GM21381 (cell line): ENCODE data around the gene TTC31.
A peak's percentile ranks its signal among the peaks of the same experiment; 100 is the strongest.

Experiments used
- ATAC-seq: cut with Tn5 transposase; IDR thresholded peaks from one replicate; pipeline ENCODE4 v1.9.1; 2021; ENCODE audit warnings: mild to moderate bottlenecking, moderate library complexity; ENCODE audit not compliant: unreplicated experiment

The TTC31 gene

DNA sequence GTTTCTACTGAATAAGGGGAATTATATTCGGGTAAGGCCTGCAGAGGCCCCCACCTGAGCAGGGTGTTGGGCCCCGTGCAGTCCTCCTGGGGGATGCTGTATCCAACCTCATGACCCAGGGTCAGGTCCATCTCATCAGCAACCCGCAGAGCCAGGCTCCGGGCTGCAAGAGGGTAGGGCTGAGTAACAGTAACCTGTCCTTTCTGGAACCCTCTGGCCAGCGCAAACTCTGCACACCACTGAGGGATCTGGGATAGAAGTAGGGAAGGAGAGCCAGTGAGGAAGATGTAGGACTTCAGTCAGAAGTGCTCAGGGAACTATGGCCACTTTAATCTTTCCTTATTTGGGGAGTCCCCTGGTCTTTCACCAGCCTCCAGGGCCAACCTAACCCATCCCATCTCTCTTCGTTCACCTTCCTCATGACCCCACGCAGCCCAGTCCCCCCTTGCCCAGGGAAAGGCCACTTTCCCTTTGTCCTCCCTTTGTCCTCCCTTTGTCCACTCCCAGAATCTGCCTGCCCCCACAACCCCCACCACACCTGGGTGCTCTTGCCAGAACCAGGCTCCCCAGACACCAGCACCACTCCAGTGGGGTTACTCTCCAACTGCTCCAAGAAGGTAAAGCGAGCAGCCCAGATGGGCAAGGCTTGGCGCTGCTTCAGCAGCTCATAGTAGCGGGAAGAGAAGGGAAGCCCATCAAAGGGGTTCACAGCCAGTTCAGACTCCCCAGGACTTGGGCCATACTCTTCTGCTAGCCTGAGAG is 42.3 kb downstream of the TTC31 start:
- no peak for ATAC-seq

DNA sequence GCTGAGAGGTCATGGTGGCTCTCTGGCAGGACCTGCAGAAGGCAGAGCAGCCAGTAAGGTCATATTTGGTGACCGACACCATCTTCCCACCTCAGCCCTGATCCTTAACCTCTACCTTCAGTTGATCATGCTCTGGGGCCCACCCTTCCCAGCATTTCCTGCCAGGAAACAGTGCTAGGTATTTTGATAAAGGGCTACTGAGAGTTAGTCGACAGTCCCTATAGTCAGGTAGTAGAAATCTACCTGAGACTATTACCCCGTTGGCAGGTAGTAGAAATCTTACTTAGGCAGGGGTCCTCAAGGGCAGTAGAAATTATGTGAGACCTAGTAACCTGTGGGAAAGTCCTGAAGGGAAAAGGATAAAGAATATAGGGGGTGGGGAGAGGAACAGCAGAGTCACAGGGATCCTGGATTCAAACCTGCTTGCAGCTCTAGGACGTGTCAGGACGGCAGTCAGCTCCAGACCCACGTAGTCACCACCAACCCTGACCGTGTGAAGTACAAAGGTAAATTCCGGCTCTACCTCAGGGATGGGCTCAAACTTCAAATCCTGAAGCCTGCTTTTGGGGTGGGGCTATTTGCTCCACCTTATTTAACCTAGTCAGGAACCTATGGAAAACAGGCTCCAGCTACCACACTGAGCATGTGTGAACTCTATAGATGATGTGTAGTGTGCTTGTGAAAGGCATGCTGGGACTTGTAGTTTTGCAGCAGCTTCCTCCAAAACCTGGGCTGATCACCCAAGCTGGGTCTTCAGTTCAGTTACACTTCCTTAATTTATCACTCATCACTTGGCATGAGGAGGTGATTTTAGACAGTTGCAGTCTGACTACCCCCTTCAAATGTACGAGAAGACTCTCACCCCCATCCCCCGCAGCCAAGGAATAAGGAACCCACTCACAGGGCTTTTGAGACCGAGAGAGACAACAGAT is 43.1 kb downstream of the TTC31 start, which contains the start of gene DQX1:
DQX1 (minus strand) TSS at position 515 of the 932 bp plus-strand sequence; CDS start at position 13, 502 bp downstream.
- ATAC-seq, result no peak

DNA sequence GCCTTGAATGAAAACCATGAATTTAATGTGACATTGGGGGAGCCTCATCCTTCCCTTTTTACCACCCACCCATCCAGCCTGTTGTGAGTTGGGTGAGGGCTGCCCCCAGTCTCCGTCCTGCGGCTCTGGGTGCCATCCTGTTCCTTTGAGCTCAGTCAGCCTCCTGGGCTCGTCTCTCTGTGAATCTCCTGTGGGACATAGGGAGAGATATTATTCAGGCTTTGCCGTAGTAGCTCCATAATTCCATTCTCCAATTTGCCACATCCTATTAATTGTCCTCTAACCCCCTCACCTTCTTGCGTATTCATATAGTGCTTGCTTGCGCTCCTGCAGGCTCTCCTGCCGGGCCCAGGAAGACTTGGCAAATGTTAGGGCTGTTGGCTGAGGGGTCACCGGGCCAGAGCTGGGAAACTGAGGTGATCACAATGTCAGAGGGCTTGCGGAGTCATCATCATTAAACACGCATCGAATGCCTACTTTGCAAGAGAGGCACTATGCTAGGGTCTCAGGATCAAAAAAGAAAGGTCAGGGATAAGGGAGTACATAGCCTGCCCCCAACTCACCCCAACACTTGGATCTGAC is 43.9 kb downstream of the TTC31 start:
- no peak for ATAC-seq

DNA sequence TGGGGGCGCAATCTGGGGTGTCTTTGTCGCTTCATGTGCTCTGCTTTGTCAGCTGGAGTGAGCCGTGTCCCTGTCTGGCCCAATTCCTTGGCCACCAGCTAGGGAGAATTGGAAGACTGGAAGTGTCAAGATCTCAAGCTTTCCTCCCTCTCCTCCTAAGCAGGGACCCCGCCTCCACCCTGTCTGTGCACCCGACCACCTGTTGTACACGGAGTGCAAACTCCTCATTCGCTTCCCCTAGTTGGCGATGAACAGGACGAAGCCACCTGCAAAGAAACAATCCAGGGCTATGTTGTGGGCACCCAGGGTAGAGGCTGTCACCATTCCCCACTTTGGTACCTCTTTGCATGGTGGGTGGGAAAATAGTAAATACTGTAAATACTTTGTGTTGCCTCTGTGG is 44.9 kb downstream of the TTC31 start:
- no peak for ATAC-seq

DNA sequence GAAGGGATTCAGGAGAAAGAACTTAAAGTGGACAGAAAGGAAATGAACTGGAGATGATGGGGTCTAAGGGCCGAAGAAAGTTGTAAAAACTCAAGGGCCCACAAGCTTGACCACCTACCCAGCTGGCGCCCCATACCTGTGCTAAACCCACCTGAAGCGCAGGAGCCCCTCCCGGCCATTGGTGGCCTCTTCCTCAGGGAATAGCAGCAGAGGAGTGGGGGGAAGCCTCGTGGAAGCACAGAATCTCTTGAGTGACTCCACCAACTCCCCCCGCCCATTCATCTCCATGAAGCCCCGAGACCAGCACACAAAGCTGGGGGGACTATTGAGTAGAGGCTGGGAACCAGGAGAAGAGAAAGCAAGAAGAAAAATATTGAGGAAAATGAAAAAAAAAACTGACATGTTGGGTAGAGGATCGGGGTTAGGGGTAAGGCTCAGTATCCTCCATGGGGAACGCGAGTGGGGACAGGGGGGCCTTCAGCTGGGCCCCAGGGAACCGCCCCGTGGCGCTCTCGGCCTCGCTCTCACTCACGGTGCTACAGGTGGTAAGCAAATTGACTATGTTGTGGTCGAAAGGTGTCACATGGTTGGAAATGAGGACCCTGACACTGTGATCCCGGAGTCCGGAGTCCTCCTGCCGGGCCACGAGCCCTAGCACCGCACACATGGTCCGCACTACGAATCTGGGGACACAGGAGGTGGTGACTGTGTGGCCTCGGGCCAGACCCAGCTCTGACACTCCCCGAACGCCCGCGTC is 45.9 kb downstream of the TTC31 start:
- peak; percentile 6 for ATAC-seq

DNA sequence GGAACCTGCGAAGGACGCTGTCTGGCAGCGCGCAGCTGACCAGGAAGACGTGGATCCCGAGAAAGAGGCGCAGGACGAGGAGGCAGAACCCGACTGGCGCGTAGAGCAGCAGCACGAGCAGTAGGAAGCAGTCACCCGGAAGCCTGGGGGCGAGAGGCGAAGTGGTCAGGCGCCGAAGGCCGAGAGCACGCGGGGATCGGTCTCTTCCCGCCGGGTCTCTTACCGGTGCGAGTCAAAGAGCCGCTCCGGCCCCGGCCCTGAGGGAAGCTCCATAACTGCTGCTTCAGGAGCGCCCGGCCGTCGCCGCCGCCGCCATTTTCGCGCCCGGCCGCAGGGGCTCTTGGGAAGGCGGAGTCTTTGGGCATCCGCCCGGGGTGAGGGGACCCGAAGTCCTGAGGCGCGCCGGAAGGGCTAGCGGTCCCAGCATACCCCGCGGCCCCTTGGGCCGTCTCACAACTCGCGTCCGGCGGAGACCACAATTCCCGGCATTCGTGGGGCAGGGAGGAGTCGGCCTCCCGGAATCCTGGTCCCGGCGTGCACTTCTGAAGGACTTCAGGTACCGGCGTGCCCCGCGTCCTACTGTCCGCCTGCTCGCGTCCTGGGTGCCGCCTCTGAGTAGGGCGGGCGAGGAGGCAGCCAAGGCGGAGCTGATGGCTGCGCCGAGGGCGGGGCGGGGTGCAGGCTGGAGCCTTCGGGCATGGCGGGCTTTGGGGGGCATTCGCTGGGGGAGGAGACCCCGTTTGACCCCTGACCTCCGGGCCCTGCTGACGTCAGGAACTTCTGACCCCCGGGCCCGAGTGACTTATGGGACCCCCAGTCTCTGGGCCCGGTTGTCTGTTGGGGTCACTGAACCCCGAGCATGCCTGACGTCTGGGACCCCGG is 46.7 kb downstream of the TTC31 start, which contains the start of the genes AUP1 and HTRA2:
AUP1 (minus strand) TSS at position 350 of the 882 bp plus-strand sequence; CDS start at position 273, 77 bp downstream.
HTRA2 (plus strand) TSS at position 577 of the 882 bp plus-strand sequence; CDS start at position 651, 74 bp downstream.
- peak; percentile 80 for ATAC-seq

DNA sequence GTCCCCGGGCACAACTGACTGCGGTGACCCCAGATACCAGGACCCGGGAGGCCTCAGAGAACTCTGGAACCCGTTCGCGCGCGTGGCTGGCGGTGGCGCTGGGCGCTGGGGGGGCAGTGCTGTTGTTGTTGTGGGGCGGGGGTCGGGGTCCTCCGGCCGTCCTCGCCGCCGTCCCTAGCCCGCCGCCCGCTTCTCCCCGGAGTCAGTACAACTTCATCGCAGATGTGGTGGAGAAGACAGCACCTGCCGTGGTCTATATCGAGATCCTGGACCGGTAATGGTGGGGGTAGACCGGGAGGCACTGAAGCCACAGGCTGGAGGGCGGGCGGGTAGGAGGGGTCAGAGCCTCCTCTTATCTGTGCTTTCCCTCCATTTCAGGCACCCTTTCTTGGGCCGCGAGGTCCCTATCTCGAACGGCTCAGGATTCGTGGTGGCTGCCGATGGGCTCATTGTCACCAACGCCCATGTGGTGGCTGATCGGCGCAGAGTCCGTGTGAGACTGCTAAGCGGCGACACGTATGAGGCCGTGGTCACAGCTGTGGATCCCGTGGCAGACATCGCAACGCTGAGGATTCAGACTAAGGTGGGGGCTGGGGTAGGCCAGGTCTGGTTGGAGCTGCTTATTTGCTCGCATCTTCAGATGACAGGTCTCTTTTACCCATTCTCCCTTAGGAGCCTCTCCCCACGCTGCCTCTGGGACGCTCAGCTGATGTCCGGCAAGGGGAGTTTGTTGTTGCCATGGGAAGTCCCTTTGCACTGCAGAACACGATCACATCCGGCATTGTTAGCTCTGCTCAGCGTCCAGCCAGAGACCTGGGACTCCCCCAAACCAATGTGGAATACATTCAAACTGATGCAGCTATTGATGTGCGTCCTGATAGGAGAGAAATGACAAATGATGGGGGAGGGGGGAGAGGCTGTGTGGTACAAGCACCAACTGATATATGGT is 47.6 kb downstream of the TTC31 start:
- ATAC-seq, result peak; percentile 27

DNA sequence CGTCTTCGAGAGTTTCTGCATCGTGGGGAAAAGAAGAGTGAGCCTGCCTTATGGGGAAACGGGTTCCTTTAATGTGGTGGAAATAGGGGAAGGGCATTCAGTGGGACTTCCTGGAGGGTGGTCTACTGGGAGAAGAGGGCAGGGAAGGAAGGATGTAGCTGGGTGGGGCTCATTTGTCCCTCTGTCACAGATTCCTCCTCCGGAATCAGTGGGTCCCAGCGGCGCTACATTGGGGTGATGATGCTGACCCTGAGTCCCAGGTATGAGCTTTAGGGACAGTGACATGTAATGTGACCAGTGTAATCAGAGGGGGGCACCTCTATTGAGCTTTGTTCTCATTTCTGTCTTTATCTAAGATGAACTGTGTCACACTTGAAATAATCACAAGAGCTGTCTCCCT is 48.8 kb downstream of the TTC31 start:
- ATAC-seq, result no peak

DNA sequence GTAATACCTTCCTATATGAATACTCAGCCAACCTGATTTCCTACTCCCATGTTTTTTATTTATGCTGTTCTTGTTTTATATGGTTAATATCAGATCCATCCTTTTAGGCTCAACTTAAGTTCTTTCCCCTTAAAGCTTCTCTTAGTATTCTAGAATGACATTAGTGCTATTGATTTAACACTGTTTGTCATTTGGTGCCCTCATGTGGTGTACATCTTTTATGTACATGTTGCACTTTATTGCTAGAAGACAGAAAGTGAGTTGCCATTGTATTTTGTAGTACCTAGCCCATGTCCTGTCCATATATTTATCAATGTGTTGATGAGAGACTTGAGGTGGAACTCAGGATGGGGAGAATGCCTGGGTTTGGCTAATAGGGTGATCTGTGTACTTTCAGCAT is 49.3 kb downstream of the TTC31 start:
- ATAC-seq, result no peak

DNA sequence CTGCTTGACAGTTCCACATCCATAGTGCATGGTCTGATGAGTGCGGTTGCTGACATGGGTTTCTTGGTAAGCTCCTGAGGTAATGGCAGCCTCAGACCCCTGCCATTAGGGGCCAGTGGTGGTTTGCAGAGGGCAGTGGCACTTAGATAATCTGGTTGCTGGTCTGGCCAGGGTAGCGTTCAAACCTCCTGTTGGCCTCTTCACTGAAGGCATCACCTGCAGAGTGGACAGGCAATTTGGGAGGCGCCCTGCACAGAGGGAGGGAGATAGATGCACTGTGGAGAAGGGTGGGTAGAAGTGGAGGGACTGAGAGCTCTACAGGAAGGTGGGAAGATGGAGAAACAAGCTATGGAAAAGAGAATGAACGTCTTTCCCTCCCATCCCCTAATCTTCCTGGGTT is 50.6 kb downstream of the TTC31 start:
- no peak for ATAC-seq

DNA sequence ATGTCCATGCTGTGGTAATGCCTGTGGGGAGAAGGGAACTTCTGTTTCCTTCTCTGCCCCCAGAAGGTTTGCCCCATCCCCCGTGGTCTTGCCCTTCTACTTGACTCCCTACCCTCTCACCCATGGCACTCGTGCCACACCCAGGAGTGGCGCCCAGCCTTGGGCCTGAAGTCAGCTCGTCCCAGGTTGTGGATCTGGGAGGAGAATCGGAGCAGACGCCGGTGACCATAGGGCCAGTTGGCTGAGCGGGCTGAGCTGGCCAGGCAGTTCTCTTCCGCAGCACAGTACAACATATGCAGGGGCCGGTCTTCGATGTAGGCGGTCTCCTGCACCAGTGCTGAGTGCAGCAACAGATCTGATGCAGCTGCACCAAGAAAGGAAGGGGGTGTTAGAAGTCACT is 51.5 kb downstream of the TTC31 start:
- ATAC-seq, result no peak

DNA sequence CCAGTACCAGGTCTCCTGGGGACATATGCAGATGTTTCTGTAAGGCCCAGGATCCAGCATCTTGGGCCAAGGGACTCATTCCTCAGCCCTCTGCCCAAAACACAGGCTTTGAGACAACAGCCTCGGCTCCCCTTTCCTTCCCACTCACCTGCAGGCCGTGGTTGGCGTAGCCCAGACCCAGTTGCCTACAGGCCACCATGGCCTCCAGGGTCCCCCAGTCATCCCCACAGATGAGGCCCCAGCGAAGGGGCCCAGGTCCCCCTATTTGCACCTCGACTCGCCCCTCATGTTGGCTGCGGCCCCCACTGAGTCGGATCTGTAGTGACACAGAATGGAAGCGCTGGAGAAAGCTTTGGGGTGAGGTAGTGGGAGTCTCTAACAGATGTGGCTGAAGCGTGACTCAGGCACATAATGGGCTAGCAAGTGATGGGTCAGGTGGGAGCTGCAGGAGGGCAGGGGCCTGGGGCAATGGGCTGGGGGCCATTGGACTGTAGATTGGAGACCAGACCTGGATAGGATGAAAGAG is 52.6 kb downstream of the TTC31 start:
- ATAC-seq, result no peak

DNA sequence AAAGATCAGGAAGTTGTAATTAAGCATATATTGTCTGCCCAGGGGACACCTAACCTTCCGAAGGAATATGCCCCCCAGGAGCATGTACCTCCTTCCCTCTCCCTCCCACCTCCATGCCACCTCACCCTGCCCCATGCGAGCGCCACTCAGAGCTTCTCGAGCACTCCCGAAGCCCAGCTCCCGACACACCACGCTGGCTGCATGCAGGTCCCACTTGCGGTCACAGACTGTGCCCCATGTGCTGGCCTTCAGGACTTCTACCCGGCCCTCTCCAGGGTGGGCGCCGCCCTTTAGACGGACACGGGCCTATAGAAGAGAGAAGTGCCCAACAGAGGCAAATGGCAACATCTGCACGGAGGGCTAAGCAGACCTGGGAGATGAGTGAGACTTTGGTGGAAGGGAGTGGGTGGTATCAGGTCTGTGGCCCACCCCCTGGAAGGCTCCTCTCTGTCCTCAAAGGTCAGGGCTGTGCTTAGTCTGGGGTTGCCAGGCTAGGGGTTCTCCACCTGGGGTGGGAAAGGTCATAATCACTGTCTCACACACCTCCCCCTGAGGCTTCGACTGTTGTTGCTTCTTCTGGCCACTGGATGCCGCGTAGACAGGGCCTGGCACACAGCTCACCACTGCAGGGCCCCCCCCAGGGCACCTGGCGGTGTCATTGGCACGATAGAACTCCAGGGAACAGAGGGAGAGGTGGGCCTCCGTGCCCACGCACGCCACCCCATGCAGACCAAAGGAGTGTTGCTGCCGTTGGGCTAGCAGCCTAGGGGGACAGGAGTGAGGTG is 53.5 kb downstream of the TTC31 start:
- no peak for ATAC-seq

DNA sequence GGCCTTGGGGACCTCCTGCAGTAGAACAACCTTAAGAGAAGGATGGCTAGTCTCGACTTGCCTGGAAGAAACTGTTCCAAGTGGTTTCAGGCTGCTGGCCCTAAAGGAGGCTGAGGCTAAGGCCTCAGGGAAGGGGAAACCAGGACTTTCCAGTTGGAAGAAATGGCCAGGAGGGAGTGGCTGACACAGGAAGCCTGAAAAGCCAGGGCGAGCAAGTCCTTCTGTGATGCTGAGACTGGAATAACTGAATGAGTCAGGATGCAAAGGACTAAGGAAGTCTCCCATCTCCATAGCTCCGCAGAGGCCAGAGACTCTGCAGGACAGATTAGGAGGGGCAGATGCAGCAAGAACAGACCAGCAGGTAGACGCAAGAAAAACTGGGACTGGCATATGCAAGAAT is 54.3 kb downstream of the TTC31 start:
- ATAC-seq, result no peak

DNA sequence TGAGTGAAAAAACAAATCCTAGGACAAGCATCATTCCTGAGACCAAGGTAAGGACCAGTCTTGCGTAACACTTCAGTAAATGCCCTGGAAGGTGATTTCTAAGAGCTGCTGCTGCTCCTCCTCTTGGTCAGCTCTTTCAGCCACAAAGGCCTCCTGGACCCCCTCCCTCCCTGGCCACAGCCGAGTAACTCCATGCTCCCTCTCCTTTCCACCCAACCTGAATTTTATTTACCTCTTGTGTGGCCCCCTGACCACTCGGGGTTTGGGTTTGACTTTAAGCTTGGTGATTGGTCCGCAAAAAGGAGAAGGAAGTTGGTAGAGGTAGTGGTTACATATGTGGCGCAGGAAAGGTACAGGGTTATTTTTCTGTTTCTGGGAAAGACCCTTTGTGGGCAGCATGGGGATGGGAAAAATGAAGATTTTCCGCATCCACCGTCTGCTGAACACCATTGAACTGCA is 56.0 kb downstream of the TTC31 start:
- ATAC-seq, result no peak

DNA sequence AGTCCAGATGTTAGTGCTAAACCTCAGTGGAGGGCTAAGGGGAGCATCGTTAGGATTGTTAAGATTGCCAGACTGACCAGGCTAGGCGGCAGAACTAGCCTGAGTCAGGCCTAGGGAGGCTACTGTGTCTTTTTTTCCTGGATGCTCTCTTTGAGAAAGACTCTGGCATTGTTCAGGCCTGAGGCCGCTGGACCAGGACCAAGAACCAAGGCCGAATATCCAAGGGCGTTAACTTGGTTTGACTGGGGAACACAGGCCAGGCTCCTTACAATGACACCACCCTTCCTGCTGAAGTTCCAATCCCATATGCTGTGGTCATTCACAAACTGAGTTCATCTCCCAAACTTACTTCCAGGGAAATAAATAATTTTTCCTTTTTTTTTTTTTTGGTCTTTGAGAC is 57.4 kb downstream of the TTC31 start:
- no peak for ATAC-seq

DNA sequence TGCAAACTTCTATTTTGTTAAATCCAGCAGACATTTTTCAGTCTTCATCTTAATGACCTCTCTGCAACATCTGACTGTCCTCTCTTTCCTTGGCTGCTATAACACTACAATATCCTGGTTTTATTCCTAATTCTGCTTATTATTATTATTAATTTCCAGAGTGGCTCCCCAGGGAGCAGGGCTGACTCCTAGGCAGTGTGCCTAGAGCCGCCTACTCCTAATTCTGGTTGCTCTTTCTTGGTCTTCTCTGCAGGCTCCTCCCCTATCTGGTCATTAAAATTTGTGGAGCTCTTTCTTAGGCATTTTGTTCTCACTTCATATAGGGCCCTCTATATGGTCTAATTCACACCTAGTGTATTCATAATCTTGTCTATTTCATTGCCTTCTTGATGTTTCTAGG is 60.1 kb downstream of the TTC31 start:
- ATAC-seq, result no peak
